Hepatocyte (in vitro differentiated cells): ENCODE data around the gene CDH11. TPM values are rescaled to one million over a fixed set of nuclear protein-coding genes. Genes with fewer than 3 reads are reported as not detected.

Source experiments
- DNase-seq: peaks from one replicate; pipeline ENCODE4 v3.0.0-alpha.2; 2016; ENCODE audit warnings: low spot score
- H2AFZ ChIP-seq: fragments of 200-600 bp; sonication (generic); 2 replicates; pipeline ENCODE4 v1.6.0; 2016; ENCODE audit warnings: antibody characterized with exemption, mild to moderate bottlenecking
- H3K27ac ChIP-seq: fragments of 200-600 bp; sonication (generic); 2 replicates; pipeline ENCODE4 v1.5.1; 2016; ENCODE audit warnings: mild to moderate bottlenecking
- H3K27me3 ChIP-seq: fragments of 200-600 bp; sonication (generic); 2 replicates; pipeline ENCODE4 v1.6.1; 2016
- H3K36me3 ChIP-seq: fragments of 200-600 bp; sonication (generic); replicated peaks from 2 replicates; pipeline ENCODE4 v1.5.1; 2016; ENCODE audit warnings: low read depth; ENCODE audit not compliant: insufficient read depth
- H3K4me1 ChIP-seq: fragments of 200-600 bp; sonication (generic); 2 replicates; pipeline ENCODE4 v1.5.1; 2016; ENCODE audit warnings: mild to moderate bottlenecking, moderate library complexity; ENCODE audit not compliant: insufficient read depth
- H3K4me2 ChIP-seq: fragments of 200-600 bp; sonication (generic); 2 replicates; pipeline ENCODE4 v1.6.0; 2016
- H3K4me3 ChIP-seq: fragments of 200-600 bp; sonication (generic); 2 replicates; pipeline ENCODE4 v1.5.1; 2016; ENCODE audit warnings: mild to moderate bottlenecking
- H3K79me2 ChIP-seq: fragments of 200-600 bp; sonication (generic); 2 replicates; pipeline ENCODE4 v1.6.0; 2017; ENCODE audit warnings: mild to moderate bottlenecking
- H3K9me2 ChIP-seq: fragments of 200-600 bp; sonication (generic); replicated peaks from 2 replicates; pipeline ENCODE4 v1.6.0; 2017; ENCODE audit warnings: mild to moderate bottlenecking; ENCODE audit not compliant: insufficient read depth
- H3K9me3 ChIP-seq: fragments of 200-600 bp; sonication (generic); 2 replicates; pipeline ENCODE4 v1.5.1; 2016; ENCODE audit warnings: low read depth, mild to moderate bottlenecking
- H4K20me1 ChIP-seq: fragments of 200-600 bp; sonication (generic); 2 replicates; pipeline ENCODE4 v1.6.0; 2016; ENCODE audit warnings: mild to moderate bottlenecking; ENCODE audit not compliant: insufficient read depth, poor library complexity, severe bottlenecking
- CTCF ChIP-seq: fragments of 200-600 bp; sonication (generic); IDR thresholded peaks from 2 replicates; pipeline ENCODE4 v1.5.1; 2016; ENCODE audit warnings: antibody characterized with exemption, mild to moderate bottlenecking; ENCODE audit not compliant: poor library complexity
- EZH2 ChIP-seq: fragments of 200-600 bp; sonication (generic); IDR thresholded peaks from 2 replicates; pipeline ENCODE4 v1.6.1; 2016; ENCODE audit warnings: antibody characterized with exemption, mild to moderate bottlenecking, borderline replicate concordance
- EZH2phosphoT487 ChIP-seq: fragments of 200-600 bp; sonication (generic); IDR thresholded peaks from one replicate; pipeline ENCODE4 v1.6.1; 2018; ENCODE audit warnings: antibody characterized with exemption, mild to moderate bottlenecking, low read depth, moderate library complexity; ENCODE audit not compliant: unreplicated experiment, severe bottlenecking
- WGBS: methylation state at CpG from one replicate; pipeline ENCODE4 v1.1.6; 2016; ENCODE audit warnings: low lambda C conversion rate; ENCODE audit errors: missing lambda C conversion rate; 5-methylcytosine and 5-hydroxymethylcytosine counted together
- polyA plus RNA-seq: library from polyadenylated mRNA; unstranded; fragments of >200 nt; fragmentation: Nextera tagmentation; extraction: Ambion mirVana; gene quantifications from 2 replicates; pipeline ENCODE4 v1.2.1, GENCODE V29; 2016
- total RNA-seq: library from RNA; depleted of rRNA; stranded (reverse); fragments of >200 nt; gene quantifications from 2 replicates; pipeline ENCODE4 v1.2.3, GENCODE V29; 2014

Gene CDH11
- total and polyA plus RNA-seq, 2 experiments from 2014 or later, result 148 to 289 TPM

GRCh38 chr16:65002265-65002664, 119.6 kb downstream of the CDH11 start:
- 60% methylated on average over 1 of the region's 1 CpG for WGBS
- Histone ChIP-seq H2AFZ (no peak overlapping the region), H3K4me2 (no peak overlapping the region), H3K4me1 (no peaks in the 10 kb centered on the region), H3K9me3 (no peaks in the 10 kb centered on the region), H4K20me1 (no peaks in the 10 kb centered on the region), H3K79me2 (peaks cover 25% of the 10 kb centered on the region), H3K4me3 (no peak overlapping the region), H3K36me3 (no peaks in the 10 kb centered on the region), H3K27ac (peak overlapping the region; percentile 36), H3K9me2 (no peaks in the 10 kb centered on the region), H3K27me3 (no peaks in the 10 kb centered on the region)
- peak; percentile 8 for DNase-seq
- TF ChIP-seq EZH2phosphoT487 (no peak), EZH2 (no peak), CTCF (no peak)

GRCh38 chr16:65000654-65001053, 121.2 kb downstream of the CDH11 start:
- no peaks in the 10 kb centered on the region for H3K9me3 ChIP-seq
- no peaks in the 10 kb centered on the region for H3K36me3 ChIP-seq
- no peak for DNase-seq
- H3K27ac ChIP-seq, result no peak overlapping the region
- WGBS, result 99% methylated on average over 3 of the region's 3 CpGs
- H3K79me2 ChIP-seq, result peaks cover 23% of the 10 kb centered on the region
- no peak overlapping the region for H3K4me3 ChIP-seq
- no peaks in the 10 kb centered on the region for H3K9me2 ChIP-seq
- H3K4me1 ChIP-seq, result no peaks in the 10 kb centered on the region
- H3K27me3 ChIP-seq, result no peaks in the 10 kb centered on the region
- H3K4me2 ChIP-seq, result no peak overlapping the region
- no peaks in the 10 kb centered on the region for H4K20me1 ChIP-seq
- TF ChIP-seq CTCF, result no peak
- TF ChIP-seq EZH2phosphoT487, result no peak
- TF ChIP-seq EZH2, result no peak
- H2AFZ ChIP-seq, result no peak overlapping the region

GRCh38 chr16:64997751-64998150, 124.1 kb downstream of the CDH11 start:
- TF ChIP-seq EZH2phosphoT487 (no peak), EZH2 (no peak), CTCF (no peak)

GRCh38 chr16:64997121-64997520, 124.7 kb downstream of the CDH11 start:
- no peaks in the 10 kb centered on the region for H3K9me3 ChIP-seq
- no peak for DNase-seq
- peaks cover 33% of the 10 kb centered on the region for H3K79me2 ChIP-seq
- no peaks in the 10 kb centered on the region for H3K27me3 ChIP-seq
- no peaks in the 10 kb centered on the region for H4K20me1 ChIP-seq
- no peak overlapping the region for H3K27ac ChIP-seq
- 89% methylated on average over 9 of the region's 9 CpGs for WGBS
- H2AFZ ChIP-seq, result no peak overlapping the region
- no peaks in the 10 kb centered on the region for H3K36me3 ChIP-seq
- H3K9me2 ChIP-seq, result no peaks in the 10 kb centered on the region
- TF ChIP-seq CTCF (no peak), EZH2phosphoT487 (no peak), EZH2 (no peak)
- no peaks in the 10 kb centered on the region for H3K4me1 ChIP-seq
- no peak overlapping the region for H3K4me3 ChIP-seq
- no peak overlapping the region for H3K4me2 ChIP-seq

More at GRCh38 chr16:64997751-64998150, 124.1 kb downstream of the CDH11 start:
- Histone ChIP-seq H3K27me3 (no peaks in the 10 kb centered on the region), H3K9me3 (no peaks in the 10 kb centered on the region), H3K9me2 (no peaks in the 10 kb centered on the region), H3K4me3 (no peak overlapping the region), H3K4me2 (no peak overlapping the region), H2AFZ (no peak overlapping the region), H3K36me3 (no peaks in the 10 kb centered on the region), H3K79me2 (peaks cover 33% of the 10 kb centered on the region), H4K20me1 (no peaks in the 10 kb centered on the region), H3K4me1 (no peaks in the 10 kb centered on the region), H3K27ac (no peak overlapping the region)
- WGBS, result 89% methylated on average over 2 of the region's 2 CpGs
- DNase-seq, result no peak
